Upper lobe of left lung (tissue), 4 donors: ENCODE results near the gene ATXN7L2.

ENCODE experiments used
- EP300 ChIP-seq, 4 donors: sonication (generic); formaldehyde crosslinking; IDR thresholded peaks; one replicate each; pipeline ENCODE4 v1.5.1; 2017; ENCODE audit warnings: antibody characterized with exemption in 4 of 4, control low read depth in 2 of 4
- POLR2A ChIP-seq, 4 donors: fragments of 450-650 bp; IDR thresholded peaks; one replicate each; pipeline ENCODE4 v1.5.1; 2016 to 2017; ENCODE audit warnings: antibody characterized with exemption in 4 of 4, mild to moderate bottlenecking in 2 of 4
- POLR2AphosphoS5 ChIP-seq, 2 donors: sonication (generic); formaldehyde crosslinking; IDR thresholded peaks; one replicate each; pipeline ENCODE4 v1.5.1; 2017; ENCODE audit warnings: antibody characterized with exemption in 2 of 2
- TF ChIP-seq, protein P1 (sequence below), 6 experiments: fragments of 450-650 bp in 4 of 6; fragments of 200-600 bp in 2 of 6; sonication (generic) in 2 of 6; IDR thresholded peaks; one replicate each; pipeline ENCODE4 v1.5.1; 2016 to 2019; ENCODE audit warnings: antibody characterized with exemption in 6 of 6

DNA sequence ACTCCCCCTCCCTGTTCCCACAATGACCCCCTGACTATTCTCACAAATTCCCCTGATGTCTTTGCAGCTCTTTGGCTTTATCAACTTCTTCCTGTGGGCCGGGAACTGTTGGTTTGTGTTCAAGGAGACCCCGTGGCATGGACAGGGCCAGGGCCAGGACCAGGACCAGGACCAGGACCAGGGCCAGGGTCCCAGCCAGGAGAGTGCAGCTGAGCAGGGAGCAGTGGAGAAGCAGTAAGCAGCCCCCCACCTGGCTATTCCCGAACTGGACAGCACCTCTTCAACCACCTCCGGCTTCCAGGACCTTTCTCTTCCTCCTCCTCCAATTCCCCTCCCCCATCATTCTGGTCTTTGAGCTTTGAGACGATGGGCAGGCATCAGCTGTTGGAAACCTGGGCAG is 4.4 kb upstream of the ATXN7L2 start:
- TF ChIP-seq POLR2A (IDR thresholded peaks at IDR 0.05): no peak
- TF ChIP-seq, protein P1, sequence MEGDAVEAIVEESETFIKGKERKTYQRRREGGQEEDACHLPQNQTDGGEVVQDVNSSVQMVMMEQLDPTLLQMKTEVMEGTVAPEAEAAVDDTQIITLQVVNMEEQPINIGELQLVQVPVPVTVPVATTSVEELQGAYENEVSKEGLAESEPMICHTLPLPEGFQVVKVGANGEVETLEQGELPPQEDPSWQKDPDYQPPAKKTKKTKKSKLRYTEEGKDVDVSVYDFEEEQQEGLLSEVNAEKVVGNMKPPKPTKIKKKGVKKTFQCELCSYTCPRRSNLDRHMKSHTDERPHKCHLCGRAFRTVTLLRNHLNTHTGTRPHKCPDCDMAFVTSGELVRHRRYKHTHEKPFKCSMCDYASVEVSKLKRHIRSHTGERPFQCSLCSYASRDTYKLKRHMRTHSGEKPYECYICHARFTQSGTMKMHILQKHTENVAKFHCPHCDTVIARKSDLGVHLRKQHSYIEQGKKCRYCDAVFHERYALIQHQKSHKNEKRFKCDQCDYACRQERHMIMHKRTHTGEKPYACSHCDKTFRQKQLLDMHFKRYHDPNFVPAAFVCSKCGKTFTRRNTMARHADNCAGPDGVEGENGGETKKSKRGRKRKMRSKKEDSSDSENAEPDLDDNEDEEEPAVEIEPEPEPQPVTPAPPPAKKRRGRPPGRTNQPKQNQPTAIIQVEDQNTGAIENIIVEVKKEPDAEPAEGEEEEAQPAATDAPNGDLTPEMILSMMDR (IDR thresholded peaks at IDR 0.05): no peak
- TF ChIP-seq EP300 (IDR thresholded peaks at IDR 0.05): no peak
- no peak for TF ChIP-seq POLR2AphosphoS5 (IDR thresholded peaks at IDR 0.05)
